ENCODE results near the gene ACTC1.

ACTC1 gene

DNA sequence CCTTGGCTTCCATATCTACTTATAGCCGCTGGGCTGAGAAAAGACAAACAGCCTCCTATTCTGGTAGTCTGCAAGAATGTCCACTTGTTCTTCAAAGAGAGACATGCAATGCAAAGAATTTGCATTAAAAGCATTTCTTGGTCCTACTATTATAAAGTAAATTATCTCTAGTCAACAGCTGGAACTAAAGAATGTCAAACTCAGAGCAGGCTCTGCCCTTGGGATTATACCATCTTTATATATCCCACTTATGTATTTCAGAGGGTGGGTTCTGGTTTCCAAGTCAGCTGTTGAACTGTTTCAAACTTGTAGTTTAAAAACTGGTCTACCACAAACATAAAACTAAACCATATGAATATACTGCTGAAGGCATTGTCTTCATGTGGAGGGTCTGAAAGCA is 7.0 kb upstream of the ACTC1 start:
- no peak for DNase-seq (ENCODE audit: low read depth, low spot score)

DNA sequence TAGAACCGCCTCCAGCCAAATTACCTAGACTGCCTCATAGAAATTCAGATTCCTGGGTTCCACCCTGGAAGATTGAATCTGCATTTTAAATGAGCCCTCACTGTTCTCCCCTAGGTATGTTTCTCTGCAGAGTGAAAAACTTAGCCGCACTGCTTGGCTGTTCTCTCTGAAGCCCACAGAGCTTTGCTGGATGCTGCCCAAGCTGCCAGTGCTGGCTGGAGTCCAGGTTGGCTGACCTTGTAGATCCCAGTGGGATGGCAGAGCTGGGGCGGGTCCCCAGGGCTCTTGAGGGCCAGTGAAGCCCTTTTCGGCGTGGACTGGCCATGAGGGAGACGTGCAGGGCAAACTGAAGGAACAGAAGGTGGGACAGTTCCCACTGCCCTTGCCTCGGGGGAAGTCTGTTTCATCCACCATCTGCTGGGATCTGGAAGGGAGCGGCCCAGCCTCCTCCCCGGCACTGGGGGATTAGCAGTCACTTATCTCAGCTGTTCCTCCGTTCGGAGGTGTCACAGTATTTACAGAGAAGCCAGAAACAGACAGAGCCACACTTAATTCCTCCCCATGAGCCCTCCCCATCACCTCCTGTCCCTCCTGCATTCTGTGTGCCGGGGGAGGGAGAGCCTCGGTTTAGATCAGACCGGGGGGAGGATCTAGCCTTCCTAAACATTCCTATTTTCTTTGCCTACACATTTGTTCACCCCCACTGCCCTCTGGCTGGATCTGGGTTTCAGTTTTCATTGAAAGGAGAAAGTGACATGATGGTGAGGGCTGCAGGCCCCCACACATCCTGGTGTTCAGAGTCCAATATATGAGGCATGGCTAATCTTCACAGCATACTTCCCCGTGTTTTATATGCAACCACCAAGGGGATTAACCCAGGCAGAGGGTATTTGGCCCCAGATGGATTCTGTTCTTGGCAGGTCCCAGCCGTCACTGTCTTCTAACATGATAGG is 4.1 kb upstream of the ACTC1 start:
- no peak for DNase-seq (ENCODE audit: low read depth, low spot score)

DNA sequence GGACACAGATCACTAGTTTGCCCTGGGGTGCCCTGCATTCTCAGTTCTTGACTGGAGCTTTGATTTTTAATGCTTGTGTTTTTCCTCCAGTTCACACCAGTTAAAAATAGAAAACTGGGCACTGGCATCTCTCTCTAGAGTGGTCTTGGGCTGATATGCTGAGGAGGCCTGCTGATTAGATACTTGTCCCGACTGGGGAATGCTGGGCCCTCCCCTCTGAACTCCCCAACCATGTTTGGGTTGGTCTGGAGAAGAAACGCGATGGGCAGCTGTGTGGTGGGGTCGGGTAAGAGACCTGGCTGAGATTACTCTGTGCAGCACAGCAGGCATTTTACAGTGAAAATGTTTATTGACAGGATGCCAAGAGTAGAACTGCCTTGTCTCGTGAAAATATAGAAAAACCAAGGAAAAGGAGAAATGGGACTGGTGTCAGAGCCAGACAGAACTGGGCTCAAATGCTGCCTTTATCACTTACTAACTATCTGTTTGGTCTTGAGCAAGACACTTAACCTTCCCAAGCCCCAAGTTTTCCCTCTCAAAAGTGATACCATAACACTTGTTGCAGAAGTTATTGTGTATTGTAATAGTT is 1.6 kb upstream of the ACTC1 start:
- DNase-seq (ENCODE audit: low read depth, low spot score) = no peak

DNA sequence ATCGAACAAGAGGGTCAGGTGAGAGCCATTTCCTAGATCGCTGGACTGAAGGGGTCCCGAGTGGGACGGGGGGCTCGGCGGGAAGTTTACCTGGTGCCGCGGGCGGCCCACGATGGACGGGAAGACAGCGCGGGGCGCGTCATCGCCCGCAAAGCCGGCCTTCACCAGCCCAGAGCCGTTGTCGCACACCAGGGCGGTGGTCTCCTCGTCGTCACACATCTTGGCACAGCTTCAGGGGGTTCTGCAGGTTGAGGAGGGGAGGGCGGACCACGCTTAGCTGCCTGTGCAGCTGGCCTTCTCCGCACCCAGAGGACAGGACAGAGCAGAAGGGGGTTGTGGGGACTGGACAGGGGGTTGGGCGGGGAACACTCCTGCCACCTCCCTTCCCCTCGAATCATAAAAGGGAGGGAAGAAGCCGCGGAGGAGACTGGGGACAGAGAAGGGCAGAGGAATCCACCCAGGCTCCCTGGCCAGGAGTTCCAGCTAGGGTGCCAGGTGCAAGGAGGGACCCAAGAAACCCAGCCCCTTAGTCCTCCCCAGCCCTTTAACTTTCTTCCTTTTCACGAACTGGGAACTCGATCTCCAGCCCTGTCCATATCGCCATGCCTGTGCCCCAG is 651 bp downstream of the ACTC1 start:
- DNase-seq (ENCODE audit: low read depth, low spot score) = no peak

DNA sequence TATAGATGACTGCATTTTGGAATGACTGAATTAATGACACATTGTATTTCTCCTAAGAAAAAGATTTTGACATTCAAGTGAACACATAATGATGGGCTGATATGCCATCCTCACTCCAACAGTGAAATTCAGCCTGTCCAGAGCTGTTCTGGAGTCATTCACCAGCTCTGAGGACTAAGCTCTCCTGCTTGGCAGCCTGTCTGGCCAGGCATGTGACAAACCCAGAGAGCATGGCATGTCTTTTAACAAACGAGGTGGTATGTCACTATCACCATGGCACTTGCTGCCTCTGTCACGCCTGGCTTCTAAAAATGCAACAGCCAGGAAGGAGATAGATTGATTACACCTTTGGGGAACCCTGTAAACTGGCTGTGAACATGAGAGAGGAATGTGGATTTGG is 1.4 kb downstream of the ACTC1 start:
- DNase-seq (ENCODE audit: low read depth, low spot score) = no peak

DNA sequence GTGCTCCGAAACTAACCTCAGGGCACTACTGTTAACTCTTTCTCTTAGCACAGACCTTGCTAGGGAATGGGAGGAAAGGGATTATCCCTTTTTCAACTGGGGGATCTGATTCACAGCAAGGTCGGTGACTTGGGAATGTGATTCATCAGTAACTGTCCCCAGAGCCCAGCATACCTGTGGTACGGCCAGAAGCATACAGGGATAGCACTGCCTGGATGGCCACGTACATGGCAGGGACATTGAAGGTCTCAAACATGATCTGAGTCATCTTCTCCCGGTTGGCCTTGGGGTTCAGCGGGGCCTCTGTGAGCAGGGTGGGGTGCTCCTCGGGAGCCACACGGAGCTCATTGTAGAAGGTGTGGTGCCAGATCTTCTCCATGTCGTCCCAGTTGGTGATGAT is 2.3 kb downstream of the ACTC1 start:
- DNase-seq (ENCODE audit: low read depth, low spot score) = no peak

DNA sequence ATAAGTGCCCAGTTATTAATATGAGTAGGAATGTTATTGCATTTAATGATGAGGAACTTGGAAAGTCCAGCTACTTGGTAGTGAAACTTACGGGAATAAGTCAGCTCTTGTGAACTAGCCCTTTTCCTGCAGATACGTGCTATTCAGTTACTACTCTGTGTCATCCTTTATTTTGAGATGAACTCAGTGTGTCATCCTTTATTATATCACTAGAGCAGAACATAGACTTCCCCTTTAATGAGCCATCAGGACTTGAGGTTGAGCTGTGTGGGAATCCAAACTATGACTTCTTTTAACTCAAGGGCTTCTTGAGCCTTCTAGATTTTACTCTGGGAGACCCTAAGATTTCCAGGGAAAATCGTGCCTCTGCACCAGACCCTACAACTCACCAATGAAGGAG is 3.6 kb downstream of the ACTC1 start:
- DNase-seq (ENCODE audit: low read depth, low spot score) = no peak

DNA sequence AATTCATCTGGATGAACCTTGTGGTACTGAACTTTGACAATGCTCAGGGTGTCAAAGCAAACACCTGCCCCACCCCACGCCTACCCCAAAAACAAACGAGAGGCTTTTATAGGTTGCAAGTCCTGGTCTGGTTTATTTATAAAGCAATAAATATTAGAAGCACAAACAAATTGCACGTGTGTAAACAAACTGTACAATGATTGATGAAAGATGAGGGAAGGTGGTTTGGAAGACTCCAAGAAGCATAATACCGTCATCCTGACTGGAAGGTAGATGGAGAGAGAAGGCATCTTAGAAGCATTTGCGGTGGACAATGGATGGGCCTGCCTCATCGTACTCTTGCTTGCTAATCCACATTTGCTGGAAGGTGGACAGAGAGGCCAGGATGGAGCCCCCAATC is 5.2 kb downstream of the ACTC1 start:
- DNase-seq (ENCODE audit: low read depth, low spot score) = no peak

DNA sequence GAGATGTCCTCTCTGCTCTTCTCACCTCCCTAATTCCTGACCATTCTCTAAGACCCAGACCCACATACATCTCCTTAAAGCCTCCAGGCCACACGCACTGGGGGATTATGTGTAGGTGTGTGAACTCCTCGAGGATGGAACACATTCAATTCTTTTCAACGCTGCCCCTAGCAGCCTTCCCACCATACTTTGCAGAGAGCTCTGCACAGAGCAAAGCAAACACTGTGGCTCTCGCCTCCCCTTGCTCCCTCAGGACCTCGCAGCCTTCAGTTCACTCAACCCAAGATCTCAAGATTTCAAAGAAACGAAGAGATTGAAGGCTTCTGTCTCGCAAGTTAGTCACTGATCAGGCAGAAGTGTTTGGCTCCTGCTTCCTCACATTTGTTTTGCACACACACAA is 6.0 kb downstream of the ACTC1 start:
- no peak for DNase-seq (ENCODE audit: low read depth, low spot score)

DNA sequence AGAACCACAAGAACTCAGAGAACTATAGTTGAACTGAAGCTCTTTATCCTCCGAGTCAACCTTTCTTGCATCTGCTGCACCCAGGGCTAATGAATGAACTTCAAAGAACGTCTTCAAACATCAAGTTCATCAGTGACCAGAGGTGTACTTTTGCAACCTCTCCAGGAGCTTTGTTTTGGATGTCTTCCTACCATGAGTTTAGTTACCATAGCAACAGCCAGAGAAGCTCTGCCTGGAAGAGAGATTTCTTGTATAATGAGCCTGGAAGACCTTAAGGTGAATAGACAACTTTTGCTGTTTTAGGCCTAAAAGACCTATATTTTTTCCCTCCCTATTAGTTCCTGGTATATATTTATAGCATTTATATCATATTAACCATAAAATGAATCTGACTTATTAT is 9.1 kb downstream of the ACTC1 start:
- no peak for DNase-seq (ENCODE audit: low read depth, low spot score)

DNA sequence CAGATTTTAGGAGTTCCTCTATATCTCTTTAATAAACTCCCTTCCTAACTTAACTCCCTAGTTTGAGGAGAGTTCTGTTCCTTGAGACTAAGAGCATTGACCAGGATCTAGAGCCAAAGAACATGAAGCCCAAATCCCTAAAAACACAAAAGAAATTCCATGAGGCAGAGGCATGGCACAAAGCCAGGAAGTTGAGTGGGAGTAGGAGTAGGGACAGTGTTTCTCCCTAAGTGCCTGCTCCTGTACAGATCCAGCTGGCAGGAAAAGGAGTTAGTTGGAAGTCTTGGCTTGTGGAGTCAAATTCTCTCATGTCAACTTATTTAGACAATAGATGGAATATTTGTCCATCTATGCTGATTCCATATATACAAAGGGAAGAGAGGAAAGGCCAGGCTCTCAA is 11.4 kb downstream of the ACTC1 start:
- no peak for DNase-seq (ENCODE audit: low read depth, low spot score)

DNA sequence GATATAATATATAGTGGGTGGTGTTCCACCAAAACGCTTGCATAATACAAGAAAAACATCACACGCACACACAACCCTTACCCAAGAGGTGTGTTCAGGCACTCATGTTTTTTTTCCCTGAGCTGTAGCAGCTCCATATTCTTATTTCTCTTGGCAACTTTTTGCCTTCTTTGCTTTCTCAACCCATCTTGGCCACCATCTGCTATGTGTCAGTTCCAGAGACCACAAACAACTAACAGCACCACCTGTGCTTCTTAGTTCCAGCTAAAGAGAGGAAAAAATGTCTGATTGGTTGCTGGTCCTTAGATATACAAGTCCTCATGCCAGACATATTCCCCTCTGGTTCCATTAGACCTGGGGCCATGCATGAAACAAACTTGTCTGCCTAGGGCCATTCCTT is 11.9 kb downstream of the ACTC1 start:
- DNase-seq (ENCODE audit: low read depth, low spot score) = no peak

DNA sequence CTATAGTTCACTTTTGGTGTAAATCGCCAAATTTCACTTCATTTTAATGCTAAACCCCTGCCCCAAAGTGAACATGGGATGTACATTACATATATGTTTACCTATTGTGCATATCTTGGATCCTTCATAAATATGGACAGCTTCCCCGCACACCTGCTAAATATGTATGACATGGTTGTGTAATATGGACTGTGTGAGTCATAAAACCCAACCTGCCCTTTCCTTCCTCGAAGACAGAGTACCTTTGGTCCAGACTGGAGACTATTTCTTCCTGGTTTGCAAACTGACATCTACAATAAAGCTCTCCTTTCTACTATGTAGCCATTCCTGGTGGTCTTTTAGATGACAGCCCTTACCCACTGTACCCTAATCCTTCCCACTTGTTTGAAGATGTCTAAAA is 12.4 kb downstream of the ACTC1 start:
- DNase-seq (ENCODE audit: low read depth, low spot score) = no peak

DNA sequence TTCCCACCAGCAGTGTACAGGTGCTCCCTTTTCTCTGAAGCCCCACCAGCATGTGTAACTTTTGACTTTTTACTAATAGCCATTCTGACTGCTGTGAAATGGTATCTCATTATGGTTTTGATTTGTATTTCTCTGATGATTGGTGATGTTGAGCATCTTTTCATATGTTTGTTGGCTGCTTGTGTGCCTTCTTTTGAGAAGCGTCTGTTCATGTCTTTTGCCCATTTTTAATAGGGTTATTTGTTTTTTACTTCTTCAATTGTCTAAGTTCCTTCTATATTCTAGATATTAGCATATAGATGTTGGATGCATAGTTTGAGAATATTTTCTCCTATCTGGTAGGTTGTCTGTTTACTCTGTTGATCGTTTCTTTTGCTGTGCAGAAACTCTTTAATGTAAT is 14.6 kb downstream of the ACTC1 start:
- no peak for DNase-seq (ENCODE audit: low read depth, low spot score)

DNA sequence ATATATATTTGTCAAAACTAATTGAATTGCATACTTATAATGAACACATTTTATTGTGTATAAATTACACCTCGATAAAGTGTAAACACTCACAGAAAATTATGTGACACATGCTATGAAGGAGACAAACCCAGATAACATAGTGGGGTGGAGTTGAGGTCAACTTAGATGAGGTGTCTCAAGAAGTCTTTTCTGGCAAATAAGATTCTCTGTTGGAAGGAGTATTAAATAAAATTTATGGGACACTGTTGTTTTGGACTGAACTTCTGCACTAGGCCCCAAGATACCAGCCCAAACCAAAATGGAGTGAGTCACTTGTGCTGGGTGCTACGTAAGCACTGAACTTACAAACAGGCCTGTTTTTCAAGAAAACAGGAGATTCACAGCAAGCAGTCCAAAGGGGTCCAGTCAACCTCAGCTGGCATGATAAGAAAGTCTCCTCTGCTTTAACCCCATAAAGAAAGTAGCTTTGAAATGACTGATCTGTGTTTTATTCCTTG is 18.7 kb downstream of the ACTC1 start:
- DNase-seq (ENCODE audit: low read depth, low spot score) = no peak

DNA sequence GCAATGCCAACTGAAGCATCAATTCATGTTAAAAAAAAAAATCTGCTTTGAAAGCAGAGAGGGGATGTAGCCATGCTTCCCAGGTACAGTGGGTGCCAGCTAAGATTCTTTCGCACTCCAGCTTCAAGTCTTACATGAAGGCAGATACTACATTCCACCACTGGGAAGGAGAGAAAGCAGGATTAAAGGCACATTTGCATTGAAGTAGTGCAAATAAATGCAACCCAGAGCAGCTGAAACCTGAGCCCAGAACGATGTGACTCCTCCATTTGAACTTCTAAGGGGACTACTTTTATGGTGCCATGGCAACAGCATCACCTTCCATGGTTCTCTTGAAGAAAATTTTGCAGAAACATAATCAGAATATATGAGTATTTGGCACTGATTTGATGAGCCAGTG is 21.4 kb downstream of the ACTC1 start:
- no peak for DNase-seq (ENCODE audit: low read depth, low spot score)

DNA sequence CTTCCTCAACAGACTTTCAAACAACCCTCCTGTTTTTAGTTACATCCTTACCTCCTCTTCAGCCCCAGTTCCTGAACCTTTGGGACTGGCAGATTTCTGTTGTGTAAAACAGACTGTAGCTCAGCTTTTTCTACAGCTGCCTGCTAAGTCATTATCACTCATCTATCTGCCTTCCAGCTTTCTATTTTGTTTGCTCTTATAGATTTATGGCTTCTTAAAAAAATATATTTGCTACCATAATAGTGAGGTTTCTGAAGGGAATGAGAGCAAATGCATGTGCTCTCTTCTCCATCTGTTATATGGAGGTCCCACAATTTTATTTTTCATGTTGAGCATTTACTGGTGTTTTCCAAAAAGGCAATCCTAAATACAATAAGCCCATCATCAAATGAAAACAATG is 22.3 kb downstream of the ACTC1 start:
- no peak for DNase-seq (ENCODE audit: low read depth, low spot score)

DNA sequence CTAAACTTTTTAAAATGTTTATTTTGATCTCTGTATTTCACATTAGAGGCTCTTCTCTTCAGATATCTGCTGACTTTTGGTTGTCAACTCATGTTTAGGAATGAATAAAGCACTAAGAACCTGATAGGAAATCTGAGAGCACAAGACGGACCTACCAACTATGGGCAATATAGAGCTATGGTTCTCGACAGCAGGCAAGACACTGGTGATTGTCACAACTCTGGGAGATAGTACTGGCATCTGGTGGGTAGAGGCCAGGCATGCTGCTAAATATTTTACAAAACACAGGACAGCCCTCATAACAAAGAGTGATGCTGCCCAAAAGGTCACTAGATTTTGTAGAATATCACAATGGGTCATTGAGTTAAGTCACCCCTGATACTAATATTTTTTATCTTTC is 23.0 kb downstream of the ACTC1 start:
- no peak for DNase-seq (ENCODE audit: low read depth, low spot score)

DNA sequence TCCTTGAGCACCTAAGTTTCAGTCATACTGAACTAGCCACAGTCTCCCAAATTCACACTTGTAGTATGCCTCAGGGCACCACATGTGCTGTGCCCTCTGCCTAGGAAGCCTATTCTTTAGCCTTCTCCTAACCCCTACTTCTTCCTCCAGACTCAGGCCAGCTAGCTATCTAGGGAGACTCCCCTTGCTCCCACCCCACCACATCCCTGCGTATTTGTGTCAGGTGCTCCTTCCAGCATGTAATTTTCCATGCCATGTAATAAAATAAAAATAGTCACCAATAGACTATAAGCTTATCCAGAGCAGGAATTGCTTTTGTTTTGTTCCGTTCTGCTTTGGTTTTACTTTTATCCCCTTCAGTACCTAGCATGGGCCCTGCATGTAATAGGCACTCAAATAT is 25.6 kb downstream of the ACTC1 start:
- DNase-seq (ENCODE audit: low read depth, low spot score) = no peak

DNA sequence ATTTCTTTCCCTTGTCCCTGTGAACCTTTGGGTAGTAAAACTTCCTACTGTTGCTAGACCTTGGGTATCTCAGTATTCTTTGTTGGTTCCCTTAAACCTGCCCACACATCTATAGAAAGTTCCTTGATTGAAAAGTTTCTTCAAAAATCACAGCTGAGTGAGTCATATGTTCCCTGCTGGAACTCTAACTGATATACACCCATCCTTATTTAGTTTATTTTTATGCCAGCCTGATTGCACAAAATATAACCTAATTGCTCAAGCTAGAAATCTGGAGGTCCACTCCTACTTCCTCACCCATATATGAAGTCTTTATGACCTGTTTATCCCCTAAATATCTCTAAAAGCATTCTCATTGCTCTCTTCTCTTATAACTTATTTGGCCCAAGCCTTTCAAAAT is 26.8 kb downstream of the ACTC1 start:
- no peak for DNase-seq (ENCODE audit: low read depth, low spot score)

DNA sequence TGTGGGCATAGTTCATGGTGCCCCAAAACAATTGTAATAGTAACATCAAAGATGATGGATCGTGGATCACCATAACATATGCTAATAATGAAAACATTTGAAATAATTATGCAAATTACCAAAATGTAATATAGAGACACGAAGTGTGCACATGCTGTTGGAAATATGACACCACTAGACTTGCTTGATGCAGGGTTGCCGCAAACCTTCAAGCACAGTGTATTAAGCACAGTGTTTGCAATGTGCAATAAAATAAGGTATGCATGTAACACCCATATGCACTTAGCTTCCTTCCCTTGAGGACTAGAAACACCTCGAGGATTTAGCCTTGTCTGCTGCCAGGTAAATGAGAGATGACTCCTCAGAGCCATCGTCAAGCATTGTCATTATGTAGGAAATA is 29.6 kb downstream of the ACTC1 start:
- DNase-seq (ENCODE audit: low read depth, low spot score) = no peak

DNA sequence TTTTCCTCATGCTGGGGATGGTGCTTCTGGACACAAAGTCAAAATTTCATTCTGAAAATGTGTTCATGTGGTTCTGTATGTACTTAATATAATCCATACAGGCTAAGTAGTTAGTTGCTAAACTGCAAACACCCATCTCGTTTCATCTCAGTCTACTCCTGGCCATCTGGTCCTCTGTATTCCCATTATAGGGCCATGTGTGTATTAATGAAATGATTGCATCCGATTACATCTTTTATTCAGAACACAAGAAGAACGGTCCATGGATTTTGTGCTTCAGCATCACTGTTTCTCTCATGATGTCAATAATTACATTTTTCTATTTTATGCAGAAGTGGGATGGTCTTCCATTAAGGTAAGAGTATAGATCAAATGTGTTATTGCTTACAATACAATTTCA is 34.4 kb downstream of the ACTC1 start:
- no peak for DNase-seq (ENCODE audit: low read depth, low spot score)

DNA sequence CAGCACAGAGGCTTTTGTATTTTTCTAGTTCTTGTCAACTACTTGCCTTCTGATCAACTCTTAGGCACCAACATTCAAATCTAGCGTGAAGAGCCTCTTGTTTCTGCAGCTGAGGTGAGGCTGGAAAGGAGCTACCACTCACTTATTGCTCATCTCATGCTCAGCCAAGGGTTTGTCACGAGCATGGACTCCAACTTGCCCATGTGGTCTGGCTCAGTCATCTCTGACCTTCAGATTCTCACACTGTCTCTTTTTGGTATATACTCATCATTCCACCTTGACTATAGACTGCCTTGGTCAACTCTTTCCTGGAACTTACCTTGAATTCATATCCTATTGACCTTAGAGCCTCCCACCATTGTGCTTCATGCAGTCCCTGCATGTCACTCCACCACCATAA is 35.4 kb downstream of the ACTC1 start:
- DNase-seq (ENCODE audit: low read depth, low spot score) = no peak
